Measurements from ENCODE around the gene CPED1.

- no peak for TF ChIP-seq CTCF (IDR thresholded peaks at IDR 0.05)
- TF ChIP-seq EP300 (IDR thresholded peaks at IDR 0.05), result no peak
These were observed 300.4 kb downstream of the CPED1 start for GRCh38 chr7:121288894-121289293.

Measured in tibial nerve (tissue), 4 donors.